AG10803 (cell line): ENCODE data around the gene CACHD1.

Experiments
- DNase-seq: peaks from one replicate; pipeline ENCODE4 v3.0.0; 2010; ENCODE audit warnings: low read depth
- H3K4me3 ChIP-seq: 2 replicates; pipeline ENCODE4 v1.5.1; 2011; ENCODE audit warnings: mild to moderate bottlenecking, low read length, control low read depth
- TF ChIP-seq, protein P1 (sequence below): conservative IDR thresholded peaks from 2 replicates; pipeline ENCODE4 v1.5.1; 2011; ENCODE audit warnings: mild to moderate bottlenecking, low read length, control low read depth, inconsistent platforms

Gene CACHD1

DNA sequence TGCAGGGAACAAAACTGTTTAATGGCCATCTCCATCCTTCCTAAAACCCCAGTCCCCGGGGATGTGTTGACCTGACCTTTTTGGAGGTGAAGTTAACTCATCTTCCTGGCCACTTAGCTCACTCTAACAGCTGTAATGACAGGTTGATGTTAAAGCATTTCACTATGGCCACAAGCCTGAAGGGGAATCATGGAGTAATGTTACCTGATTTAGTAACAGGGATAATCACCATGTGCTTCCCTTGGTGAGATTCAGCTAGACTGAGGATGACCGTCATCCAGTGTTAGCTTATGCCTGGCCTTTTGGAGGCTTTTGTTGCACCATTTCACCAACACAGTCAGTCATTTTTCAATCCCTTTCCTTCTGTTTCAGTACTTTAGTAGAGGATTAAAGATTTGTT is 210.7 kb downstream of the CACHD1 start:
- TF ChIP-seq, protein P1, sequence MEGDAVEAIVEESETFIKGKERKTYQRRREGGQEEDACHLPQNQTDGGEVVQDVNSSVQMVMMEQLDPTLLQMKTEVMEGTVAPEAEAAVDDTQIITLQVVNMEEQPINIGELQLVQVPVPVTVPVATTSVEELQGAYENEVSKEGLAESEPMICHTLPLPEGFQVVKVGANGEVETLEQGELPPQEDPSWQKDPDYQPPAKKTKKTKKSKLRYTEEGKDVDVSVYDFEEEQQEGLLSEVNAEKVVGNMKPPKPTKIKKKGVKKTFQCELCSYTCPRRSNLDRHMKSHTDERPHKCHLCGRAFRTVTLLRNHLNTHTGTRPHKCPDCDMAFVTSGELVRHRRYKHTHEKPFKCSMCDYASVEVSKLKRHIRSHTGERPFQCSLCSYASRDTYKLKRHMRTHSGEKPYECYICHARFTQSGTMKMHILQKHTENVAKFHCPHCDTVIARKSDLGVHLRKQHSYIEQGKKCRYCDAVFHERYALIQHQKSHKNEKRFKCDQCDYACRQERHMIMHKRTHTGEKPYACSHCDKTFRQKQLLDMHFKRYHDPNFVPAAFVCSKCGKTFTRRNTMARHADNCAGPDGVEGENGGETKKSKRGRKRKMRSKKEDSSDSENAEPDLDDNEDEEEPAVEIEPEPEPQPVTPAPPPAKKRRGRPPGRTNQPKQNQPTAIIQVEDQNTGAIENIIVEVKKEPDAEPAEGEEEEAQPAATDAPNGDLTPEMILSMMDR, result no peak
- H3K4me3 ChIP-seq, result no peak overlapping the region
- DNase-seq, result no peak

DNA sequence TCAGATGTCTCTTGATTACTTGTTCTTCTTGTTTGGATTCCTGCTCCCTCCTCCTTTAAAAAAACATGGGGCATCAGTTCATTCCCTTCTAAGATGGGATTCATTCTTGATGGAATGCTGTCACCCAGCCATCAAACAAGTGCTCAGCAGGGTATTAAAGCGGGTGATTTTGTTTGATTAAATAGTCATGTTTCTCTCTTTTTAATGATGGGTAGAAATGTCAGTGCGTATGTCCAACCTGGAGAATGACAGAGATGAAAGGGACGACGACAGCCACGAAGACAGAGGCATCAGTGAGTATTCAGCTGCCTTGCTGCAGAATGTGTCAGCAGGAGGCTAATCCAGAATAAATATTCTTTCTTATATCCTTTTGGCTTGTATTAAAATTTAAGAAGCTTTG is 211.1 kb downstream of the CACHD1 start:
- no peak for DNase-seq
- TF ChIP-seq, protein P1, result no peak
- H3K4me3 ChIP-seq, result no peak overlapping the region

DNA sequence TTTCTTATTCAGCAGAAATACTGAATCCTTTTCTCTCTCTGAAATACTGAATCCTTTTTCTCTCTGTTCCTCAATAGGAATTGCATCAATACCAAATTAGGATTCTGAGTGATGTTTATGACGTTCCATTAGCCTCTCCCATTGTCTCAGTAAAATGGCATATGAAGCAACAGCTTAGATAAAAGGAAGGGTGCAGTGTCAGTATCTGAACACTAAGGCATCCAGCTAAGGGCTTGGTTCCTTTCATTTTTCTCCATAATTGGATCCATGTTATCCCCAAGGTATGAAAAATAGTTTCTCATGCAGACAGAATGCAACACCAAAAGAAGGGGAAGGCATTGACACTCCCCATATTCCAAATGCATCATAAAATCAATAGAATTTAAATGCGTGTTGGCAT is 213.5 kb downstream of the CACHD1 start:
- H3K4me3 ChIP-seq, result no peak overlapping the region
- TF ChIP-seq, protein P1, result no peak
- DNase-seq, result no peak

GRCh38 chr1:64685217-64685616 is 215.3 kb downstream of the CACHD1 start:
- H3K4me3 ChIP-seq, result no peak overlapping the region
- TF ChIP-seq, protein P1, result no peak
- no peak for DNase-seq

DNA sequence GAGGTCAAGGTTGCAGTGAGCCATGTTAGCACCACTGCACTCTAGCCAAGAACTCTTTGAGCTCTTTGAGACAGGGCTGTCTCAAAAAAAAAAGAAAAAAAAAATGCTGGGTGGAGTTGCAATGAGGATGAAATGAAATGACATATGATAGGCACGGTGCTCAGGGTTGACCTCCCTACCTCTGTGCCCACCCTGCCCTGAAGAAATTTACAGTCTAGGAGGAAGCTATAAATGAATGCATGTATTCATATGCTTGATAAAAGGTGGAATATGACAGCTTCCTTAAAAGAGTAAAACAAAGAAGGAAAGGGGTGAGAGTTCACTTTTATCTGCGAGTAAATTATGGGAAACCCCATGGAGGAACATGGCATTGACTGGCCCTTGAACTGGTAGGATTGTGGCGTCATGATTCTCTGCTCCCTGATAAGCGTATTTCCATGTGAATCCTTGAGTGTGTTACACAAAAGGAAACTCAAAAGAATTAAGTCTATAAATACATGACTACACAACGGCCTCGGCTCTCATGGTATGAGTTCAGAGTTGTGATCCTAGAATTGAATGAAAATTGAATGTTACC is 215.9 kb downstream of the CACHD1 start:
- no peak overlapping the region for H3K4me3 ChIP-seq
- no peak for DNase-seq
- TF ChIP-seq, protein P1, result no peak

DNA sequence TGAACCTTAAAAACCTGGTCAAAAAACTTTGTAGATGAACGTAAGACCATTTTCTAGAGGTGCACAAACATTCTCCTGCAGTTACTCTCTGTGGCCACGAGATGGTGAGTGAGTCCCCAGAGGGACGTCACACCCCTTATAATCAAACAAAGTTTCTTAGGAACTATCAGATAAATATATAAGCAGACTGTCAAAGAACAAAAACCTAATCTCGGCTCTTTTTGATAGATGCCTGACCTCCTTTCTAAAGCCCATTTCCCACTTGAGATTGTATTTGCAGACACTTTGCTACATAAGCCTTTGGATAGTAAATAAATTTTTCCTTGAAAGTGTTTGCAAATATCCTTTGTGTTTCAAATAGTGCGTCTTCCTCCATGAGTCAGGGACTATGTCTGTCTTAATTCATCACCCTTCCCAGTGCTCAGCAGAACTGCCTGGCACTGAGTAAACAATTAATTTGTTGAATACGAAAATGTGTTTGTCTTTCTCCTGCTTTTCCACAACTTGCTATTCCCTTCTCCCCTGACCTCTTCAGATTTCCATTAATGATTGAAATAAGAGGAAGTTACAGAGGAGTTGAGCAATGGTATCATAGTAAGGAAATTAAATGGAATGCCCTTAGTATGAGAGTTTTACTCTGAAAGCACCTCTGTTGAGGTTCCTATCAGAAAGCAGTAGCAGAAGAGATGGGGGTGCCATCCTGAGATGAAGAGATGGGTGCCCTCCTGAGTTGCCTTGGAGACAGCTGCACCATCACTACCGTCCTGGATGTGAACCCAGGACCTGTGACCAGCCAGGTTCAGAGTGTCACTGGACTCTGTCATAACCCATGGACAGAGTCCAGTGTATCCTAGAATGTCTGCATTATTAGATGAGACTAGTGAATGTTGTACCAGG is 217.1 kb downstream of the CACHD1 start:
- TF ChIP-seq, protein P1, result peak; percentile 95
- H3K4me3 ChIP-seq, result no peak overlapping the region
- peak; percentile 51 for DNase-seq

- TF ChIP-seq, protein P1, result no peak
- H3K4me3 ChIP-seq, result no peak overlapping the region
- DNase-seq, result peak; percentile 22
These were observed 217.9 kb downstream of the CACHD1 start for GRCh38 chr1:64687725-64688327.
